Hepatocyte (in vitro differentiated cells): Measurements from ENCODE around the gene DCDC2. TPM values are rescaled to one million over a fixed set of nuclear protein-coding genes. Genes with fewer than 3 reads are reported as not detected.

ENCODE experiments used
- DNase-seq: peaks from one replicate; pipeline ENCODE4 v3.0.0-alpha.2; 2016; ENCODE audit warnings: low spot score
- H2AFZ ChIP-seq: fragments of 200-600 bp; sonication (generic); 2 replicates; pipeline ENCODE4 v1.6.0; 2016; ENCODE audit warnings: antibody characterized with exemption, mild to moderate bottlenecking
- H3K27ac ChIP-seq: fragments of 200-600 bp; sonication (generic); 2 replicates; pipeline ENCODE4 v1.5.1; 2016; ENCODE audit warnings: mild to moderate bottlenecking
- H3K27me3 ChIP-seq: fragments of 200-600 bp; sonication (generic); 2 replicates; pipeline ENCODE4 v1.6.1; 2016
- H3K36me3 ChIP-seq: fragments of 200-600 bp; sonication (generic); replicated peaks from 2 replicates; pipeline ENCODE4 v1.5.1; 2016; ENCODE audit warnings: low read depth; ENCODE audit not compliant: insufficient read depth
- H3K4me1 ChIP-seq: fragments of 200-600 bp; sonication (generic); 2 replicates; pipeline ENCODE4 v1.5.1; 2016; ENCODE audit warnings: mild to moderate bottlenecking, moderate library complexity; ENCODE audit not compliant: insufficient read depth
- H3K4me2 ChIP-seq: fragments of 200-600 bp; sonication (generic); 2 replicates; pipeline ENCODE4 v1.6.0; 2016
- H3K4me3 ChIP-seq: fragments of 200-600 bp; sonication (generic); 2 replicates; pipeline ENCODE4 v1.5.1; 2016; ENCODE audit warnings: mild to moderate bottlenecking
- H3K79me2 ChIP-seq: fragments of 200-600 bp; sonication (generic); 2 replicates; pipeline ENCODE4 v1.6.0; 2017; ENCODE audit warnings: mild to moderate bottlenecking
- H3K9me2 ChIP-seq: fragments of 200-600 bp; sonication (generic); replicated peaks from 2 replicates; pipeline ENCODE4 v1.6.0; 2017; ENCODE audit warnings: mild to moderate bottlenecking; ENCODE audit not compliant: insufficient read depth
- H3K9me3 ChIP-seq: fragments of 200-600 bp; sonication (generic); 2 replicates; pipeline ENCODE4 v1.5.1; 2016; ENCODE audit warnings: low read depth, mild to moderate bottlenecking
- H4K20me1 ChIP-seq: fragments of 200-600 bp; sonication (generic); 2 replicates; pipeline ENCODE4 v1.6.0; 2016; ENCODE audit warnings: mild to moderate bottlenecking; ENCODE audit not compliant: insufficient read depth, poor library complexity, severe bottlenecking
- EZH2 ChIP-seq: fragments of 200-600 bp; sonication (generic); IDR thresholded peaks from 2 replicates; pipeline ENCODE4 v1.6.1; 2016; ENCODE audit warnings: antibody characterized with exemption, mild to moderate bottlenecking, borderline replicate concordance
- EZH2phosphoT487 ChIP-seq: fragments of 200-600 bp; sonication (generic); IDR thresholded peaks from one replicate; pipeline ENCODE4 v1.6.1; 2018; ENCODE audit warnings: antibody characterized with exemption, mild to moderate bottlenecking, low read depth, moderate library complexity; ENCODE audit not compliant: unreplicated experiment, severe bottlenecking
- WGBS: methylation state at CpG from one replicate; pipeline ENCODE4 v1.1.6; 2016; ENCODE audit warnings: low lambda C conversion rate; ENCODE audit errors: missing lambda C conversion rate; 5-methylcytosine and 5-hydroxymethylcytosine counted together
- polyA plus RNA-seq: library from polyadenylated mRNA; unstranded; fragments of >200 nt; fragmentation: Nextera tagmentation; extraction: Ambion mirVana; gene quantifications from 2 replicates; pipeline ENCODE4 v1.2.1, GENCODE V29; 2016
- total RNA-seq: library from RNA; depleted of rRNA; stranded (reverse); fragments of >200 nt; gene quantifications from 2 replicates; pipeline ENCODE4 v1.2.3, GENCODE V29; 2014
- TF ChIP-seq, protein P1 (sequence below): fragments of 200-600 bp; sonication (generic); IDR thresholded peaks from 2 replicates; pipeline ENCODE4 v1.5.1; 2016; ENCODE audit warnings: antibody characterized with exemption, mild to moderate bottlenecking; ENCODE audit not compliant: poor library complexity

The DCDC2 gene
- total and polyA plus RNA-seq, 2 experiments from 2014 or later = 2.7 to 4.7 TPM

DNA sequence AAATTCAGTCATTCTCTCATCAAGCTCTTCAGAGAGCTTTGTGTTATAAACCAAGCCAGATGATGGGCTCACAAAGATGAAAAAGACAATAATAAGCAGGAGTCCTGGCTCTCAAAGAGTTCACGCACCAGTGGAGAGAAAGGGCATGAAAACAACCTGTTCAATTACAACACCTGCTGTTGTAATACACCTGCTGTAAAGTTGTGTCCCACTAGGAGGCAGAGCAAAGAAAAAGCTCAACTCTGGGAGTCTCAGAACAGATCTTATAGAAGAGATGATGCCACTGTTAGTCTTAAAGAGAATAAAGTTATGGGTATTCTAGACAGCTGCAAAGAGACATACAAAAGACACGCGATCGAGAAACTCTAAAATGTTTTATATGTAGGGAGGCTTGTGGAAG lies 100.6 kb downstream of the DCDC2 start:
- Histone ChIP-seq H3K27me3 (no peaks in the 10 kb centered on the region), H3K4me2 (no peak overlapping the region), H2AFZ (no peak overlapping the region), H3K4me3 (no peak overlapping the region), H3K36me3 (no peaks in the 10 kb centered on the region), H3K27ac (no peak overlapping the region), H3K9me3 (peaks cover 5% of the 10 kb centered on the region), H3K79me2 (no peaks in the 10 kb centered on the region), H4K20me1 (no peaks in the 10 kb centered on the region), H3K4me1 (no peaks in the 10 kb centered on the region), H3K9me2 (no peaks in the 10 kb centered on the region)
- peak; percentile 10 for DNase-seq
- no peak for TF ChIP-seq EZH2
- TF ChIP-seq, protein P1, sequence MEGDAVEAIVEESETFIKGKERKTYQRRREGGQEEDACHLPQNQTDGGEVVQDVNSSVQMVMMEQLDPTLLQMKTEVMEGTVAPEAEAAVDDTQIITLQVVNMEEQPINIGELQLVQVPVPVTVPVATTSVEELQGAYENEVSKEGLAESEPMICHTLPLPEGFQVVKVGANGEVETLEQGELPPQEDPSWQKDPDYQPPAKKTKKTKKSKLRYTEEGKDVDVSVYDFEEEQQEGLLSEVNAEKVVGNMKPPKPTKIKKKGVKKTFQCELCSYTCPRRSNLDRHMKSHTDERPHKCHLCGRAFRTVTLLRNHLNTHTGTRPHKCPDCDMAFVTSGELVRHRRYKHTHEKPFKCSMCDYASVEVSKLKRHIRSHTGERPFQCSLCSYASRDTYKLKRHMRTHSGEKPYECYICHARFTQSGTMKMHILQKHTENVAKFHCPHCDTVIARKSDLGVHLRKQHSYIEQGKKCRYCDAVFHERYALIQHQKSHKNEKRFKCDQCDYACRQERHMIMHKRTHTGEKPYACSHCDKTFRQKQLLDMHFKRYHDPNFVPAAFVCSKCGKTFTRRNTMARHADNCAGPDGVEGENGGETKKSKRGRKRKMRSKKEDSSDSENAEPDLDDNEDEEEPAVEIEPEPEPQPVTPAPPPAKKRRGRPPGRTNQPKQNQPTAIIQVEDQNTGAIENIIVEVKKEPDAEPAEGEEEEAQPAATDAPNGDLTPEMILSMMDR = peak; percentile 13
- TF ChIP-seq EZH2phosphoT487 = no peak
- 90% methylated on average over 4 of the region's 4 CpGs for WGBS

DNA sequence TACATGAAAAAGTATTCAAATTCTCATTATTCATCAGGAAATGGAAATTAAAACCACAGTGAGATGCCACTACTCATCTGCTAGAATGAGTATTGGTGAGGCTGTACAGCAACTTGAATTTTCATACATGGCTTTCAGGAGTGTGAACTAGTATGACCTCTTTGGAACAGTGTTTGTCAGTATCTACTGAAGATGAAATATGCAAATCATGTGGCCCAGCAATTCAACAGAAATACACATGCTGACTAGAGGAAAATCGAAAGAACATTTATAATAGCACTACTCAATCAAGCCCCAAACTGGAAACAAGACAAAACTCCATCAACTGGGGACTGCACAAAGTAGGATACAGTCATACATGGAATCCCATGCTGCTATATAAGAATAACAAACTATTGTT lies 102.2 kb downstream of the DCDC2 start:
- no peak for DNase-seq
- H3K9me2 ChIP-seq = no peaks in the 10 kb centered on the region
- TF ChIP-seq, protein P1 = no peak
- TF ChIP-seq EZH2 (no peak), EZH2phosphoT487 (no peak)
- no peak overlapping the region for H3K4me3 ChIP-seq
- no peaks in the 10 kb centered on the region for H3K79me2 ChIP-seq
- no peaks in the 10 kb centered on the region for H3K36me3 ChIP-seq
- 90% methylated on average over 1 of the region's 1 CpG for WGBS
- H3K27me3 ChIP-seq = no peaks in the 10 kb centered on the region
- no peak overlapping the region for H3K27ac ChIP-seq
- H2AFZ ChIP-seq = no peak overlapping the region
- no peak overlapping the region for H3K4me2 ChIP-seq
- H3K9me3 ChIP-seq = peaks cover 5% of the 10 kb centered on the region
- H4K20me1 ChIP-seq = no peaks in the 10 kb centered on the region
- H3K4me1 ChIP-seq = no peaks in the 10 kb centered on the region

DNA sequence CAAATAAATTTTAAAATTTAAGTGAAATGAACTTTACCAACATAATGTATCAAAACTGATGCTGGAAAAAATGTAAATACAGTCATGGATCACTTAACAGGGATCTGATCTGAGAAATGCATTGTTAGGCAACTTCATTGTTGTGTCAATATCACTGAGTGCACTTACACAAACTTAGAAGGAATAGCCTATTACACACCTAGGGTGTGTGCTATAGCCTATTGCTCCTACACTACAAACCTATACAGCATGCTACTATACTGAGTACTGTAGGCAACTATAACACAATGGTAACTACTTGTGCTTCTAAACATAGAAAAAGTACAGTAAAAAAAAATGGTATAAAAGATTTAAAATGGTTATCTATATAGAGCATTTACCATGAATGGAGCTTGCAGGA lies 104.5 kb downstream of the DCDC2 start:
- no peak for DNase-seq
- Histone ChIP-seq H3K4me3 (no peak overlapping the region), H3K9me3 (peaks cover 5% of the 10 kb centered on the region), H3K9me2 (no peaks in the 10 kb centered on the region), H3K79me2 (no peaks in the 10 kb centered on the region), H3K4me1 (no peaks in the 10 kb centered on the region), H3K36me3 (no peaks in the 10 kb centered on the region), H3K4me2 (no peak overlapping the region), H2AFZ (no peak overlapping the region), H3K27me3 (no peaks in the 10 kb centered on the region), H4K20me1 (no peaks in the 10 kb centered on the region), H3K27ac (no peak overlapping the region)
- TF ChIP-seq EZH2phosphoT487 = no peak
- TF ChIP-seq, protein P1 = no peak
- TF ChIP-seq EZH2 = no peak

DNA sequence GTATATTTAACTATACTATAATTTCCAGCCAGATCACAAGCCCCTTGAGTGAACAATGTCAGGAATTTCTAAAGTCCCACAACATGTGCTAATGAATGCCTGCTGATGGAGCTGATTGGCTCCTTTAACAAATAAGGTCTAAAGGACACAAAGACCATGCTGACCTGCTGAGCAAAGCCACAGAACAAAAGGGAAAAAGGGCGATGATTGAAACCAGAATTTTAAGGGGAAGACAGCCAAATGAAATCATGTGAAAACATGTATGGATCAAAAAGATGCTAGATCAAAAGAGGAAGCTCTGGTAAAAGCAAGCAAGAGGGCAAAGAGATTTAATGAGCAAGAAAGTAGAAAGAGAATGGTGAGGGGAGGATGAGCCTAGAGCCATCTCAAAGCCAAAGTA lies 105.6 kb downstream of the DCDC2 start:
- Histone ChIP-seq H2AFZ (no peak overlapping the region), H3K27ac (no peak overlapping the region)
- TF ChIP-seq, protein P1 = no peak
- no peak for TF ChIP-seq EZH2phosphoT487
- no peak for TF ChIP-seq EZH2

More for the DNA sequence above, 105.6 kb downstream of the DCDC2 start:
- H3K9me2 ChIP-seq = no peaks in the 10 kb centered on the region
- H3K4me3 ChIP-seq = no peak overlapping the region
- 65% methylated on average over 1 of the region's 1 CpG for WGBS
- H3K4me1 ChIP-seq = no peaks in the 10 kb centered on the region
- no peak overlapping the region for H3K4me2 ChIP-seq
- H4K20me1 ChIP-seq = no peaks in the 10 kb centered on the region
- peaks cover 5% of the 10 kb centered on the region for H3K9me3 ChIP-seq
- DNase-seq = no peak
- H3K27me3 ChIP-seq = no peaks in the 10 kb centered on the region
- no peaks in the 10 kb centered on the region for H3K36me3 ChIP-seq
- no peaks in the 10 kb centered on the region for H3K79me2 ChIP-seq
